ENCODE data around the gene CTIF. TPM values are rescaled to one million over a fixed set of nuclear protein-coding genes. Genes with fewer than 3 reads are reported as not detected.

Gene CTIF
- polyA plus RNA-seq, 3 donors, result 11.7 to 74.2 (median 39.8) TPM

DNA sequence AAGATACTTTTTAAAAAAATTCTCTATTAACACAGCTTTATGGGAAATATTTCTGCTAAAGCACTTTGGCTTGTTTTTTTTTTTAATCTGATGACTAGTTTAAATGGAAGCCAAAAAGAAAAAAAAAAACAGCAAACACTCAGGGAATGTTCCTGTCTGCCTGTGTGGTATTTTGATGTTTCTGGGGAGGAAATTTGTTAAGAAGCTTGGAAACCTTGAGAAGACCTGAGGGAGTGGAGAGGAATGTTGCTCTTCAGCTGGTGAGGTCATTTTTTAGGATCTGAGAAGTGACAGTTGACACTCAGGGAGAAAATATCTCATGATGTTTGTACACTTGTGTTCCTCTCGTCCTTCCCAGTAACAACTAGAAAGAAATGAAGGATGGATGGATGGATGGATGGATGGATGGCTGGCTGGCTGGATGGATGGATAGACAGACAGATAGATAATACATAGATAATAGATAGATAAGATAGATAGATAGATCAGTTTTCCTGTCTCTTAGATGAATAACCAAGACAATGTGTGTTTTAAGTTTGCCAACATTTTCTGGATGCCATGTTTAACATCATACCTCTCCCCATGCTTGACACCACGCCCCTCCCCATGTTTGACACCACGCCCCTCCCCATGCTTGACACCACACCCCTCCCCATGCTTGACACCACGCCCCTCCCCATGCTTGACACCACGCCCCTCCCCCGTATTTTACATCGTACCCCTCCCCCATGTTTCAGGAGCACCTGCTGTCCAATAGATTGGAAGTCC is 84.8 kb downstream of the CTIF start:
- H3K27ac ChIP-seq (ENCODE audit: low read depth, low read length), result no peak overlapping the region
- WGBS, 3 donors, result 81 to 85% (median 84%) methylated on average over 7 of the region's 7 CpGs

DNA sequence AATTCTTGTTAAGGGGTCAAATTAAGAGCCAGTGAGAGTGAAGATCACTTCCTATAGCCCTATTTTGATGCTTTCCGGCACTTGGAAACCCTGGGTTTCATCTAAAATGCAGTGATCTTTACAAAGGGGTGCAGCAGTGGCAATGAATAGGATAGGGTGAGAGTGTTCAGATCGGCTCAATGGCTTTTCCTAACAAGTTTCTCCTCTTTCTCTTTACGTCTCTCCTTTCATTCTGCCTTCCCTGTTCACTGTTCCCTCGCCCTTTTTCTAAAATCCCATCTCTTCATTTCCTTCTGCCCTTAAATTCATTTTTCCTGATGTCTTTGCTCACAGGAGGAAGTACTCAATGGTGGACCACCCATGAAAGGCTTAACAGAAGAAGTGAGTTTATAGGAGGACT is 86.0 kb downstream of the CTIF start:
- H3K27ac ChIP-seq (ENCODE audit: low read depth, low read length), result no peak overlapping the region
- WGBS, 3 donors, result 89 to 91% (median 90%) methylated on average over 4 of the region's 4 CpGs

DNA sequence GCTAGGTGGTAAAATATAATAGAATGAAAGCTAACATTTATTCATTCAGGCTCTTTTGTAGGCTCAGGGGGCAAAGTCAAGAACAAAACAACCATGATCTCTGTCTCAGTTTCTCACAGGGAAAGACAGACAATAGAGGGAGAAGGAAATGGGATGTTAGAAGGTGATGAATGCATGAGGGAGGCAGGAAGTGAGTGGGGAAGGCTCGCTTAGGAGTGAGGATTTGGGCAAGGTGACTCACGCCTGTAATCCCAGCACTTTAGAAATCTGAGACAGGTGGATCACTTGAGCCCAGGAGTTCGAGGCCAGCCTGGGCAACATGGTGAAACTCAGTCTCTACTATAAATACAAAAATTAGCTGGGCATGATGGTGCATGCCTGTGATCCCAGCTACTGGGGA is 88.4 kb downstream of the CTIF start:
- 71 to 94% (median 86%) methylated on average over 3 of the region's 3 CpGs for WGBS, 3 donors
- H3K27ac ChIP-seq (ENCODE audit: low read depth, low read length), result no peak overlapping the region

DNA sequence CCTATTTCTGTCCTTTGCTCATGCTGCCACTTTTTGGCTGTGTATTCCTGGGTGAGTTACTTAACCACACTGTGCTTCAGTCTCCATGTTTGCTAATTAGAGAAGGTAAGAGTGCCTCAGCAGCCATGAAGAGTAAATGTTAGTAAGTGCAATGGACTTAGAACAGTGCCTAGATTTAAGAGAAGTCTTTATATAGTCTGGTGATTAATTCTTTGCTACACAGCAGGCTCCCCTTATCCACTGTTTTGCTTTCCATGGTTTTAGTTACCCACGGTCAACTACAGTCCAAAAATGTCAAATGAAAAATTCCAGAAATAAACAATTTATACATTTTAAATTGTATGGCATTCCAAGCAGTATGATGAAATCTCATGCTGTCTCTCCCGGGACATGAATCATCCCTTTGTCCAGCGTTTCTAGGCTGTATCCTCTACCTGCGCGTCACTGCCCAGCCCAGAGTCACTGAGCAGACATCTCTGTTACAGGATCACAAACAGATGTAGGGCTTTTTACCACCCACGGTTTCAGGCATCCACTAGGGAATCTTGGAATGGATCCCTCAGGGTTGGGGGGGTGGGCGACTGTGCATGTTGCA is 91.0 kb downstream of the CTIF start:
- WGBS, 3 donors, result 68 to 78% (median 71%) methylated on average over 7 of the region's 7 CpGs

DNA sequence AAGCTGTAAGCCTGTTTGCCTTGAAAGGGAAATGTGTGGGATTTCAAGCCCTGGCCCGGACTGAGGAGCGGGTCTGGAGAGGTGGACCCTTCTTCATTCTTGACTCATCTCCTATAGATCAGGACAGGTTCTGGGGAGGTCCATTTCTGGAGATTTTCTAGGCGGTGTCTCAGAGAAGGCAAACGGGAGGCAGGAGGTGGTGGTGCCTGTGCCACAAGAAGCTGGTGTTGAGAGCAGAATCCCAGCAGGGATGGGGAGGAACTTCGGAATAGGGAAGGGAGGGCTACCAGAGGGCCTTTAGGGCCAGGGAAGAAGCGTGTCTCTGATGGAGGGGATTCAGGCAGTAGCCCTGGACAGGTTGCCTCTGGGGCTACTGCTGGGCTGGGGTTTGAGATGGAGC is 93.0 kb downstream of the CTIF start:
- no peak overlapping the region for H3K27ac ChIP-seq (ENCODE audit: low read depth, low read length)
- 93 to 98% (median 95%) methylated on average over 6 of the region's 6 CpGs for WGBS, 3 donors

More for the DNA sequence above, 91.0 kb downstream of the CTIF start:
- H3K27ac ChIP-seq (ENCODE audit: low read depth, low read length), result no peak overlapping the region

DNA sequence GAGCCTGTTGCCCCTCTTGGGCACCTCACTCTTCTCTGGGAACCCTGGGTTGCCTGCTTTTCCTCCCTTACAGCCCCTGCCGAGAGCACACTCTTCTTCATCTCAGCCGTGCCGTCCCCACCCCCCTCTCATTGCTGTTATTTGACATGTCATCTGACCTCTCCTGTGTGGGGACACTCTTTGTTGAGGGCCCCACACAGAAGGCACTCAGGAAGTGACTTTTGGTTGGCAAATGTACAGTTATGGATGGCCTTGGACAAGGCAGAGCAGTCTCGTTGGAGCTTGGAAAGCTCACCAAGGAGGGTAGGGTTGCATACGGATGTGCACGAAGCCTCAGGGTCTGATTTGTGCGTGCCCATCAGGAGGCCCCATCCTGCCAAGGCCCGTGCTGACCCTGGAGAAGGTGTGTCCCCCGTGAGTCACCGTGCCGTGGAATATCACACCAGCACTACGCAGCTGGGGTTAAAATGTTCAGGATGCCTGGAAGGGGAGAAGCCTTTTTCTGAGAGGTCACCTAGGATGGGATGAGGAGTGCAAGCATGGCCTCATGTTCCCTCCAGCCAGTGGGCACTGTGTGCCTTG is 93.9 kb downstream of the CTIF start:
- 84 to 93% (median 88%) methylated on average over 9 to 12 of the region's 12 CpGs for WGBS, 3 donors
- H3K27ac ChIP-seq (ENCODE audit: low read depth, low read length), result no peak overlapping the region

DNA sequence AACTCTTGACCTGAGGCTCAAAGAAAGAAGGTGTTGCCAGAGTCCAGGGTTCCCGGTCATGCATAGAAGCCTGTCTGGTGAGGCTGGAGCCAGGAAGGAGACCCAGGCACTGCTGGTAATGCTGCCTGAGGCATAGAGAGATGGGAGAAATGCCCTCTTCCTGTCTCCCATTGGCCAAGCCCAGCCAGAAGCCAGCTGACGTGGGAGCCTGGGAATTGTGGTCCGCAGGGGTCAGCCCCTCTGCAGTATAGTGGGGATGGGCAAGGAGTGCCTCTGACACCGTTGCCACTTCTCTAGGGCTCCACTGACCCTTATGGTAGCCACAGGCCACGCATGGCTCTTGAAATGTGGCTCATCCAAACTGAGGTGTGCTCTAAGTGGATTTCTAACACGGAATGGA is 95.7 kb downstream of the CTIF start:
- 91 to 96% (median 92%) methylated on average over 6 of the region's 6 CpGs for WGBS, 3 donors
- H3K27ac ChIP-seq (ENCODE audit: low read depth, low read length), result no peak overlapping the region

DNA sequence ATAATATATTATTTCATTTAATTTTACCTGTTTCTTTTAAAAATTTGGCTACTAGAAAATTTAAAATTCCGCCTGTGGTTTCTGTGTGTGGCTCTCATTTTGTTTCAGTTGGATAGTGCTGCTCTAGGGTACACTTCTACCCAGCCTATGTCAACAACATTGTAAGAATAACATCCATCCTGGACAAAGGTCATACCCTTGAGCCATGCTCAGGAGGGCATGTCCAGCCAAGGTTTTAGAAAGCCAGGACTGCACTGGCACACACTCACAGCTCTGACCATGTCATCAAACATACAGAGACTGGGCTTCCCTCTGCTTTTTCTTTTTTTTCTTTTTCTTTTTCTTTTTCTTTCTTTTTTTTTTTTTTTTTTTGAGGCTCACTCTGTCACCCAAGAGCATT is 96.1 kb downstream of the CTIF start:
- no peak overlapping the region for H3K27ac ChIP-seq (ENCODE audit: low read depth, low read length)
- WGBS, 3 donors, result 97 to 100% (median 97%) methylated on average over 1 of the region's 1 CpG

DNA sequence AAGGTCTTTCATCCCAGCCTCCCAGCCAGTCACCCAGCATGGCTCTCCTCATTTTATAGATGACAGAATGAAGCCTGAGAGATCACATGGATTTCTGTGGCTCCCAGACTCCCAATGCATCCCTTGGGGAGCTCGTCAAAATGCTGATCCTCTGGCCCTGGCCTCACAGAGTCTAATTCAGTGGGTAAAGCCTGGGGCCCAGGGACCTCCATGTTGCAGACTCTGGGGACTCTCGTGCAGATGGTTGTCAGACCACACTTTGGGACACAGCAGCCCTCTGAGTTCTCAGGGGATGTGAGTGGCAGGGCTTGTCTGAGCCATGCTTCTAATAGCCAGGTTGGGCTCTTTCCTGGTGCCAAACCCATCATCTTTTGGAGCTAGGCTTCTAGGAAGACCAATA is 97.0 kb downstream of the CTIF start:
- 92 to 100% (median 97%) methylated on average over 2 of the region's 2 CpGs for WGBS, 3 donors

DNA sequence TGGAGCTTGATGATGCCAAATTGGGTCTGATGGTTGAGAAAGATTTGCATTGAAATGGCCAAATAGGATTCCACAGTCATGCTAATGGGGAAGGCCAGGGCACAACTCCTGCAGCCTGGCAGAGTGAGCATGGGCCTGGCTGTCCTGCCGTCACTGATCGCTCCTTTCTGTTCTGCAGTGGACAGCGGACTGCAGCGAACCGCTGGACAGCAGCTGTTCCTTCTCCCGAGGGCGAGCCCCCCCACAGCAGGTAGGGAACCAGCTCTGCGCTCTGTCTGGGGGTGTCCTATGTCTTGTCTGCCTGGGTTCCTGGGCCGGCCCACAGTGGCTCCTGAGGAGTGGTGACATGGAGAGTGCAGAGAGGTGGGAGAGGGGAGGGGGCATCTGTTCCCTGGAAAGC is 97.6 kb downstream of the CTIF start:
- H3K27ac ChIP-seq (ENCODE audit: low read depth, low read length), result no peak overlapping the region
- WGBS, 3 donors, result 93 to 96% (median 95%) methylated on average over 9 of the region's 9 CpGs

More for the DNA sequence above, 97.0 kb downstream of the CTIF start:
- no peak overlapping the region for H3K27ac ChIP-seq (ENCODE audit: low read depth, low read length)

DNA sequence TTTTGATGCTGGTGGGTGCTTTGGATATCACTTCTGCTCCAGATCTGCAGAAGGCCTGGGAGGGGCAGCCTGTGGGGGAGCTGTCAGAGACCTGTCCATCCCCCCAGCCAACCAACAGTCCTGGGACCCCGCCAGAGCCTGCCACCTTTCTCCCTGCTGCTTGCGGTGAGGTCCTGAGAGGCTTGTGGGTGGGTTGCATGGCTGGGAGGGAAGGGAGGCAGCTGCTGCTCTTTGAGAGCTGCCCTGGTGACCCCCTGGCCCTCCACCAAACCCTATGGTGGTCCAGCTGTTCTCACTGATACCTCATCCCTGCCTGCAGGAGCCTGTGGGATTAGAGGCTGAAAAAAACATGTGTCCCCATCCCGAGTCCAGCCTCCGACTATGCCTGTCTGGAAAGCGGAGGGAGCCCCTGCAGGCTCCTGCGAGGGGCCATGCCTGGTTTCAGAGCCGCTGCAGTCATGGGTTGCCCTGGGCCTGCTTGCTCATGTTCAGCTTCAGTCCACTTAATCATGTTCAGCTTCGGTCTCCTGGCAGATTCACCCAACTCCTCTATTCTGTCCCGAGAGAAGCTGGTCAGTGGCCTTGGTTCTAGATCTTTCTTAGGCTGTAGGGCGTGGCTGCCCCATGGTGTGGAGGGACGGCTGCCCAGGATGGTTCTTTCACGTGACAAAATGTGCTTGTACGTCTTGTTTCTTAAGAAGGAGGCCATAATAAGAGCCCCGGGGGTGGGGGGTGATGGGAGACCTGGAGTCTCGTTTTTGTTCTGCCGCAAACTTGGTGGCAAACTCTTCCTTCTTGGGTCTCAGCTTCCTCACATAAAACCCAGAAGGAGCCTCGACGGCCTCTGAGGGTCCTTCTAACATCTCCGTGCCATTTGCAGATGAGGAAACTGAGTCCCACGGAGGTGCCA is 98.5 kb downstream of the CTIF start:
- H3K27ac ChIP-seq (ENCODE audit: low read depth, low read length), result no peak overlapping the region
- WGBS, 3 donors, result 90 to 94% (median 93%) methylated on average over 20 of the region's 20 CpGs

DNA sequence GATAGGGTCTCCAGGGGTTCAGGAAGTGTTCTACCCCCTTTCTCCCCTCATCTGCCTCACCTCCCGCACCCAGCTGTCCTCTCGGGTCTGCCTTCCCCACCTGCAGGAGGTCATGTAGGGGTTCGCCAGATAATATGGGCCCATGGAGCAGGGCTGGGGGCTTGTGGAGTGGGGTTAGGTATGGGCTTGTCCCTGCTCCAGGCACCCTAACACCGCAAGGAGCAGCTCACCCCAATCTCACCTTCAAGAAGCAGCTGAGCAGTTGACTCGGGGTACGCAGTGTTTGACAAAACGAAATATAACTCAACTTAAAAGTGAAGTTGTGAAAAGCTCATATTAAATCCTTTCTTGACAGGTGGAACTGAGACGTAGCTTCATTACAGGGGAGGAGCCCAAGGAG is 99.6 kb downstream of the CTIF start:
- 94 to 96% (median 95%) methylated on average over 8 of the region's 8 CpGs for WGBS, 3 donors
- no peak overlapping the region for H3K27ac ChIP-seq (ENCODE audit: low read depth, low read length)

DNA sequence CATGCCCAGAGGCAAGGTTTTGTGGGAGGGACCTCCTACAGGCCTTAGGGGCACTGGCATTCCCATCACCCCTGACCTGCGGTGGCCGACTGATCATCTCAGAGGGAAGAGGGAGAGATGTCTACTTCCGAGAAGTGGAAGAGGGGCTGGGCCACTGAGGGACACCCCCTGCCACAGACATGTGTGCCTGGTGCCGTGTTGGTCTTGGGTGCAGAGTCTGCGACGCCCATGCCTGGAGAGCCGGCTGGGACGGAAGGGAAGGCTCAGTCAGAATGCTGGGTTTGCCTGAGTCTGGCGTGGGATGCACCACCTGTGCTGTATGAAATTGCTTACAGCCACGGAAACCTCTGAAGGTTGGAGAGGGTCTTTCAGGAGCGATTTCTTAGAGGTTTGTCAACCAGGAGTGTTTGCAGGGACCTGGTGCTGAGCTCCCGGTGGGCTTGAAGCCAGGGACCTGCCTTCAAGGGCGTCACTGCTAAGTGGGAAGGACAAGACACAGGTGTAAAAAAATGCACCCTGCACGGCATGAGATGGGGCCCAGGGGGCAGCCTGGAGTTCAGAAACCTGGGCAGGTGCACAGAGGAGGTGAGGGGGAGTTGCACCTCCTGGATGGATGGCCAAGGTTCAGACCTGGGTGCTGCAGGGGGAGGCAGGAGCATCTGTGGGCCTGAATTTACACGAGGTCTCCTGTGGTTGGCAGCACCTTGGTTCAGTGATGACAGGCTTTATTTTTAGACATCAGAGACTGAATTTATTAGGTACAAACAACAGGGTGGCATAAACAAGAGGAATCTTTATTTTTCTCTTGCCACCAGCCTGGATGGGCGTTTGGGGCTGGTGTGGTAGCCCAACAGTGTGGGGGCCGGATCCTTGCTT is 100.3 kb downstream of the CTIF start:
- WGBS, 3 donors, result 85 to 91% (median 91%) methylated on average over 17 of the region's 17 CpGs
- no peak overlapping the region for H3K27ac ChIP-seq (ENCODE audit: low read depth, low read length)

DNA sequence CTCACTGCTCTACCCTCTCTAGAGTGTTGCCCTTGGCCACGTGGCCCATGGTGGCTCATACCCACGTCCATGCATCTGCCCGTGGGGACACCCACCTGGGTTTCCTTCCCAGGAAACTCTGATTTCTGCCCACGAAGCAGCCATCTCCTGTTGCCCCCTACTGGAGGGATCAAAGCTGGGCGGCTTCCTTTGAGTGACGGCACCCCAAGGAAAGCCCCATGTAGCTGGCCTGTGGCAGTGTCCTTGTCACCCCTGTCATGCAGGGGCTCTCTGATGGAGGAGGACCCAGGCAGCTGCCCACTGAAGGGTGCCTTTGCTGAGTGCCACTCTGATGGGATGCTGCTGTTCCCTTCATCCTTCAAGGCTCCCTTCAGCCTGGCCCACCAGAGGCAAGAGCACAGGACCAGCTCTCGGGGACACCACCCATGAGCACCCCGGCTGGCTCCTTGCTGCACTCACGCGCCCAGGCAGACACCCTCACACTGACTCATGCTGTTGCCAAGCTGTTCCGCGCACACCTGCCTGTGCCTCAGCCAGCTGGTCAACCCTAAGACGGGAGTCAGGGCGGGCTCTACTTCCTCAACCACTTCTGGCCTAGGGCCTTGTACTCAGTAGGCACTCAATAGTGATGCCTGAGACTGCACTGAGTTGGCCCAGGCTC is 101.1 kb downstream of the CTIF start:
- 79 to 85% (median 85%) methylated on average over 14 of the region's 14 CpGs for WGBS, 3 donors
- H3K27ac ChIP-seq (ENCODE audit: low read depth, low read length), result no peak overlapping the region

DNA sequence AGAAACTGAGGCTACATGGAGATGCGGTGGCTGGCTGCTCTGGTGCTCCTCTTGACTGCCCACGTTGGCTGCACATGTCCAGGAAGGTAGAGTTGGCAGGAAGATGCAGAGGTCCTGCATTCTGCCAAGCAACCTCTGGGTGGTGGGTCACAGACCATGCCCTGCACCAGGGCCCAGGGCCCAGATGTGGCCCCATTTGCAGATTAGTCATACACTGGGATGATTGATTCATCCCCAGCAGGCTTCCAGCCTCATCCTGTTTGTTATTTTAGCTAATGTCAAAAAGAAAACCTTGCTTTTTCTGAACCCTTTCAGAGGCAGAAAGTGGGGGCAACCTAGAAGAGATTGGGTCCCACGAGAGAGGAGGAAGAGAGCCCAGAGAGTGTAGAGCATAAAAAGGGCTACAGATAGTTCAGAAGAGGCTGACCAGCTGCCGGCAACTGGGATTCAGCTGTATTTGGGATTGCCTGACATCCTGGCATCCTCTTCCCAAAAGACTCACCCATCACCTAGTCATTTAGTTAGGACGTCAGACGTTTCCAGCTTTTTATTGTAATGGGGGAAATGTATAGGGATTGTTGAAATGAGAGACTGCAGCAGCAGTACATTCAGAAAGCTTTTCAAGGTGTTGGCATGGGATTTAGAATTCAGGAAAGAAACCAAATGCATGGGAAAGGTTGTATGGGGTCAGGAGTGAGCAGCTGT is 101.9 kb downstream of the CTIF start:
- no peak overlapping the region for H3K27ac ChIP-seq (ENCODE audit: low read depth, low read length)
- WGBS, 3 donors, result 81 to 87% (median 82%) methylated on average over 6 of the region's 6 CpGs

DNA sequence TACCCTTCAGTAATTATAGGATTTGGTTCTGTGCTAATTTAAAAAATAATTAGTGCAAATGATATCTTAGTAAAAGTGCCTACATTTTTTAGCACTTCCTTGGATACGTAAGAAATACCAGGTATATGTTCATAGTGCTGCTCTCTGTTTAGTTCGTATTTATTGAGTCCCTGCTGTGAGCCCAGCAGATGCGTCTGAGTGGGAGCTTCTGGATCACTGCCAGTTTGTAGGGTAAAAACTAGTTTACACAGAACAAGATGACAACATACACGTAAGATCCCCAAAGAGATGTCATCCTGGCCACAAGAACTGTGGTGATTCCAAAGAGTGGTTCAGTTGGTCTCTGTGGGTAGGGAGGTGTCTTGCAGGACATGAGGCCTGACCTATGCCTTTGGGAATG is 103.2 kb downstream of the CTIF start:
- 83 to 95% (median 86%) methylated on average over 4 of the region's 4 CpGs for WGBS, 3 donors
- no peak overlapping the region for H3K27ac ChIP-seq (ENCODE audit: low read depth, low read length)

DNA sequence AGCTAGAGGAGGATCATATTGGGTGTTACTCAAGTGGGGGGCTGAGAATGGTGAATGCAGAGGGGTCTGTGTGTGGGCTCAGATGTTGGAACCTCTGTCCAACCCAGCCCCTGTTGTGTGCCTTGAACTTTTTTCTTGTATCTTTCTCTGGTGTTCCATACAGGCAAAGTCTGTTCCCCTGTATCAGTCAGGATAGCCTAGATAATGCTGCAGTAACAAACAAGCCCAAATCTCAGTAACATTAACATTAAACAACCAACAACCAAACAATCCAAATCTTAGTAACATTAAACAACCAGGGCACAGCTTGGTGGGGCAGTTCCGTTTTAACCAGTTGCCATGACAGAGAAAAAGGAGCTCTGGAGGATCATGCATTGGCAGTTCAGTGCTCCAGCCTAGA is 103.7 kb downstream of the CTIF start:
- no peak overlapping the region for H3K27ac ChIP-seq (ENCODE audit: low read depth, low read length)
- 94 to 95% (median 95%) methylated on average over 1 of the region's 1 CpG for WGBS, 3 donors

All from adipose tissue (tissue), 3 donors.